Fibroblast of skin of right quadriceps (primary cell): ENCODE data around the gene SVIL.
"Not testable (repeated sequence)": the region's sequence is repeated elsewhere in the genome, so short reads cannot be mapped to it uniquely, and the experiment has no call there.

Source experiments
- DNase-seq: peaks from one replicate; pipeline ENCODE4 v3.0.0-alpha.2; 2013

The SVIL gene

GRCh38 chr10:29535012-29535777 lies 99.6 kb downstream of the SVIL start:
- DNase-seq, result peak; percentile 92

- DNase-seq, result no peak
Measured at GRCh38 chr10:29534590-29534989, 100.2 kb downstream of the SVIL start.

- peak; percentile 15 for DNase-seq
Measured at GRCh38 chr10:29533696-29534285, 101.0 kb downstream of the SVIL start.

GRCh38 chr10:29533046-29533445 lies 101.7 kb downstream of the SVIL start:
- no peak for DNase-seq

- DNase-seq, result no peak
Measured at GRCh38 chr10:29532256-29532878, 102.4 kb downstream of the SVIL start.

- DNase-seq, result no peak
Measured at GRCh38 chr10:29530112-29530976, 104.4 kb downstream of the SVIL start.

- DNase-seq, result no peak
Measured at GRCh38 chr10:29529146-29529545, 105.6 kb downstream of the SVIL start.

GRCh38 chr10:29525762-29526161 lies 109.0 kb downstream of the SVIL start:
- no peak for DNase-seq

- no peak for DNase-seq
Measured at GRCh38 chr10:29524720-29525119, 110.1 kb downstream of the SVIL start.

- no peak for DNase-seq
Measured at GRCh38 chr10:29524294-29524693, 110.5 kb downstream of the SVIL start.

GRCh38 chr10:29522918-29523317 lies 111.9 kb downstream of the SVIL start:
- no peak for DNase-seq

- DNase-seq, result no peak
Measured at GRCh38 chr10:29522061-29522855, 112.5 kb downstream of the SVIL start.

- DNase-seq, result no peak
Measured at GRCh38 chr10:29519659-29520058, 115.1 kb downstream of the SVIL start.

GRCh38 chr10:29517352-29517923 lies 117.3 kb downstream of the SVIL start:
- peak; percentile 37 for DNase-seq

- DNase-seq, result not testable (repeated sequence)
Measured at GRCh38 chr10:29516309-29516932, 118.3 kb downstream of the SVIL start.

- not testable (repeated sequence) for DNase-seq
Measured at GRCh38 chr10:29515879-29516278, 118.9 kb downstream of the SVIL start.

- not testable (repeated sequence) for DNase-seq
Measured at GRCh38 chr10:29515104-29515503, 119.7 kb downstream of the SVIL start.

- no peak for DNase-seq
Measured at GRCh38 chr10:29514306-29514705, 120.5 kb downstream of the SVIL start.

- DNase-seq, result no peak
Measured at GRCh38 chr10:29512425-29512974, 122.3 kb downstream of the SVIL start.

GRCh38 chr10:29511806-29512205 lies 123.0 kb downstream of the SVIL start:
- not testable (repeated sequence) for DNase-seq
